ENCODE measurements around the gene CCDC85C. TPM values are rescaled to one million over a fixed set of nuclear protein-coding genes. Genes with fewer than 3 reads are reported as not detected.
A peak's percentile ranks its signal among the peaks of the same experiment; 100 is the strongest.

CCDC85C gene
- total RNA-seq, 6 donors from 2014 or later = 5.2 to 31.0 (median 20.4) TPM

GRCh38 chr14:99619835-99620834 lies 16.1 kb upstream of the CCDC85C start:
- Histone ChIP-seq H3K27me3 (no peaks in the 10 kb centered on the region), H3K27ac (peak overlapping the region; percentile 56 to 86 (median 67)), H3K9me3 (no peaks in the 10 kb centered on the region), H3K4me1 (peaks cover 4 to 14% (median 10%) of the 10 kb centered on the region in 4 donors), H3K36me3 (no peaks in the 10 kb centered on the region), H3K4me3 (no peak overlapping the region)
- peak in 3 of 4 donors; percentile 60 to 85 (median 77) for TF ChIP-seq EP300 (IDR thresholded peaks at IDR 0.05)
- peak; percentile 61 to 90 for TF ChIP-seq POLR2AphosphoS5 (IDR thresholded peaks at IDR 0.05)
- TF ChIP-seq, protein P1, sequence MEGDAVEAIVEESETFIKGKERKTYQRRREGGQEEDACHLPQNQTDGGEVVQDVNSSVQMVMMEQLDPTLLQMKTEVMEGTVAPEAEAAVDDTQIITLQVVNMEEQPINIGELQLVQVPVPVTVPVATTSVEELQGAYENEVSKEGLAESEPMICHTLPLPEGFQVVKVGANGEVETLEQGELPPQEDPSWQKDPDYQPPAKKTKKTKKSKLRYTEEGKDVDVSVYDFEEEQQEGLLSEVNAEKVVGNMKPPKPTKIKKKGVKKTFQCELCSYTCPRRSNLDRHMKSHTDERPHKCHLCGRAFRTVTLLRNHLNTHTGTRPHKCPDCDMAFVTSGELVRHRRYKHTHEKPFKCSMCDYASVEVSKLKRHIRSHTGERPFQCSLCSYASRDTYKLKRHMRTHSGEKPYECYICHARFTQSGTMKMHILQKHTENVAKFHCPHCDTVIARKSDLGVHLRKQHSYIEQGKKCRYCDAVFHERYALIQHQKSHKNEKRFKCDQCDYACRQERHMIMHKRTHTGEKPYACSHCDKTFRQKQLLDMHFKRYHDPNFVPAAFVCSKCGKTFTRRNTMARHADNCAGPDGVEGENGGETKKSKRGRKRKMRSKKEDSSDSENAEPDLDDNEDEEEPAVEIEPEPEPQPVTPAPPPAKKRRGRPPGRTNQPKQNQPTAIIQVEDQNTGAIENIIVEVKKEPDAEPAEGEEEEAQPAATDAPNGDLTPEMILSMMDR (IDR thresholded peaks at IDR 0.05) = no peak
- no peak for ATAC-seq (ENCODE audit: low FRiP score in 2 of 2)
- WGBS, 2 donors = 40 to 43% methylated on average over 4 to 13 of the region's 13 CpGs
- peak in 1 of 2 donors; percentile 36 for DNase-seq

GRCh38 chr14:99616832-99617800 lies 13.1 kb upstream of the CCDC85C start:
- no peak overlapping the region for H3K27ac ChIP-seq
- no peak for DNase-seq

DNA sequence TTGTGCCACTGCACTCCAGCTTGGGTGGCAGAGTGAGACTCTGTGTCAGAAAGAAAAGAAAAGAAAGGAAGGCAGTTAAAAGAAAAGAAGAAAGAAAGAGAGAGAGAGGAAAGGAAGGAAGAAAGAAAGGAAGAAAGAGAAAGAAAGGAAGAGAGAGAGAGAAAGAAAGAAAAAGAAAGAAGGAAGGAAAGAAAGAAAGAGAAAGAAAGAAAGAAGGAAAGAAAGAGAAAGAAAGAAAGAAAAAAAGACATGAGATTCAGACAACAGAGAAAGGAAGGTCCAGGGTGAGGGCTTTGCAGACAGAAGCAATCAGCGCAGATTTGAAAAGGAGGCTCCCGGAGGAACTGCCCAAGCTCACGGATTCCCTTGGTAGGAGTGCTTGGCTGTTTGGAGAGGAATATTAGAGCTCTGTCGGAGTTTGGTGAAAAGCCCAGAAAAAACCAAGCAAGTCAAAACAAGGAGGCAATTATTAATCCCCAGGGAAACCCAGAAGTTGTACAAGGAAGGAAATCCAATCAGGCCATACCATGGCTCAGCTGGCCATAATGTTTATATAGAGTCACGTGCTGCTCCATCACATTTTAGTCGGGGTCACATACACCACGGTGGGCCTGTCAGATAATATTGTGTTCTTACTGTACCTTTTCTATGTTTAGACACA lies 11.6 kb upstream of the CCDC85C start:
- no peak overlapping the region for H3K4me3 ChIP-seq
- no peak overlapping the region for H3K27ac ChIP-seq
- no peaks in the 10 kb centered on the region for H3K27me3 ChIP-seq
- TF ChIP-seq, protein P1 (IDR thresholded peaks at IDR 0.05) = no peak
- TF ChIP-seq POLR2AphosphoS5 (IDR thresholded peaks at IDR 0.05) = no peak
- no peak for TF ChIP-seq EP300 (IDR thresholded peaks at IDR 0.05)
- no peak for TF ChIP-seq POLR2A (IDR thresholded peaks at IDR 0.05)
- H3K9me3 ChIP-seq = no peaks in the 10 kb centered on the region
- H3K36me3 ChIP-seq = no peaks in the 10 kb centered on the region
- no peak for DNase-seq
- H3K4me1 ChIP-seq = peaks cover 4 to 14% (median 10%) of the 10 kb centered on the region in 4 donors
- ATAC-seq (ENCODE audit: low FRiP score in 2 of 2) = no peak
- WGBS, 2 donors = 44 to 51% methylated on average over 7 of the region's 7 CpGs

More at GRCh38 chr14:99616832-99617800, 13.1 kb upstream of the CCDC85C start:
- TF ChIP-seq EP300 (IDR thresholded peaks at IDR 0.05) = no peak
- TF ChIP-seq POLR2AphosphoS5 (IDR thresholded peaks at IDR 0.05) = no peak
- no peak for TF ChIP-seq POLR2A (IDR thresholded peaks at IDR 0.05)
- 72 to 75% methylated on average over 16 of the region's 16 CpGs for WGBS, 2 donors
- Histone ChIP-seq H3K4me3 (no peak overlapping the region), H3K36me3 (no peaks in the 10 kb centered on the region), H3K27me3 (no peaks in the 10 kb centered on the region), H3K9me3 (no peaks in the 10 kb centered on the region), H3K4me1 (peaks cover 4 to 14% (median 10%) of the 10 kb centered on the region in 4 donors)
- no peak for ATAC-seq (ENCODE audit: low FRiP score in 2 of 2)

DNA sequence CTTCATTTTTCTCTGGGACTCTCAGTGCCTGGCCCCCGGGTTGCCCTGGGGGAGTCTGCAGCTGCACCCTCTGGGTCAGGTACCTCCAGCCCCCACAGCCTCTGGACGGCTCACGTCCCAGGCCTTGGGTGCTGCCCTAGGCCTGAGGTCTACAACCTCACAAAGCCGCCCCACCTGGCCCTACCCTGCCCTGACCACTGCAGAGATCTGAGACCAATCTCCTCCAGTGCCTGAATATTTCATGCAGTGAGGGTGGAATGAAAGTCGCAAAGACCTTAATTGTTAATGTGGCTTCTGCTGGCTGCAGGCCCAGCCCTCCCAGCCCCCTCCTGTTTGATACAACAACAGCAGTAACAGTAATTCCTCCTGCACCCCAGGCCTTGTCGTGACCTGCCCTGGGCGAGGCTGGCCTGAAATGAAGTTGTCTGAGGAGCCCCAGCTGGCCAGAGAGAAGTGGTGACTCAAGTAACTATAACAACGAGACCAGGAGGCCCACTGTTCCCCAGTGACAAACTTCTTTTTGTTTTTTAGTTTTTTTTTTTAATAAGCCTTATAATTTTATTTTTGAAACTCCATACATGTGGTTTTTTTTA lies 8.8 kb upstream of the CCDC85C start:
- H3K27ac ChIP-seq = no peak overlapping the region
- peak in 1 of 2 donors; percentile 29 for DNase-seq
- TF ChIP-seq, protein P1 (IDR thresholded peaks at IDR 0.05) = no peak
- TF ChIP-seq EP300 (IDR thresholded peaks at IDR 0.05) = no peak
- TF ChIP-seq POLR2A (IDR thresholded peaks at IDR 0.05) = no peak
- H3K4me1 ChIP-seq = peaks cover 0 to 6% (median 0%) of the 10 kb centered on the region in 4 donors
- no peak overlapping the region for H3K4me3 ChIP-seq
- ATAC-seq (ENCODE audit: low FRiP score in 2 of 2) = no peak
- WGBS, 2 donors = 77 to 83% methylated on average over 8 of the region's 8 CpGs
- no peaks in the 10 kb centered on the region for H3K27me3 ChIP-seq
- H3K9me3 ChIP-seq = no peaks in the 10 kb centered on the region
- H3K36me3 ChIP-seq = no peaks in the 10 kb centered on the region
